ENCODE results near the gene FGD6. TPM values are rescaled to one million over a fixed set of nuclear protein-coding genes. Genes with fewer than 3 reads are reported as not detected.

Gene FGD6
- total and polyA plus RNA-seq, 2 of the 4 experiments (the other 2 are of a cell fraction), result 2.6 to 9.5 TPM

- no peak overlapping the region for H3K9ac ChIP-seq (ENCODE audit: low read depth, low read length)
- intact Hi-C loops (cut with micrococcal nuclease), result no loop called here
- no peaks in the 10 kb centered on the region for H3K9me3 ChIP-seq (ENCODE audit: control insufficient read depth, insufficient read depth, low read length)
- POLR2A ChIA-PET (ENCODE audit: unreplicated experiment), result no interaction called here
- no peak overlapping the region for H3K23ac ChIP-seq (ENCODE audit: low read depth, low read length)
- H3K4me1 ChIP-seq (ENCODE audit: control insufficient read depth, insufficient read depth, low read length), result peaks cover 2% of the 10 kb centered on the region; the same call in 1 of the 2 replicates
- H2AK5ac ChIP-seq (ENCODE audit: low read depth, low read length), result no peak overlapping the region
- no TSS peak for BruUV-seq (replicated peaks)
- no peak overlapping the region for H3K56ac ChIP-seq (ENCODE audit: extremely low read depth, insufficient read depth, low read length)
- in situ Hi-C loops (cut with MboI; ENCODE audit: low sequenced_read_pairs), result no loop called here
- no peak overlapping the region for H4K8ac ChIP-seq (ENCODE audit: low read depth in 2 of 2, low read length in 2 of 2)
- H2AFZ ChIP-seq (replicated peaks; ENCODE audit: low read length, poor library complexity), result no peak overlapping the region
- WGBS, 2 experiments (ENCODE audit: extremely low coverage in 2 of 2, insufficient read length in 1 of 2), result 83% methylated on average over 1 of the region's 2 CpGs; no CpG with 5 or more reads in 1 of the 2 experiments
- H3K18ac ChIP-seq (ENCODE audit: low read depth, low read length), result peak overlapping the region; percentile 31; the same call in 1 of the 2 replicates
- TF ChIP-seq MXI1 (IDR thresholded peaks at IDR 0.05; ENCODE audit: borderline replicate concordance, low read depth, low read length), result no peak
- TF ChIP-seq FOS (IDR thresholded peaks at IDR 0.05; ENCODE audit: low read depth, low read length), result no peak
- TF ChIP-seq, protein P1, sequence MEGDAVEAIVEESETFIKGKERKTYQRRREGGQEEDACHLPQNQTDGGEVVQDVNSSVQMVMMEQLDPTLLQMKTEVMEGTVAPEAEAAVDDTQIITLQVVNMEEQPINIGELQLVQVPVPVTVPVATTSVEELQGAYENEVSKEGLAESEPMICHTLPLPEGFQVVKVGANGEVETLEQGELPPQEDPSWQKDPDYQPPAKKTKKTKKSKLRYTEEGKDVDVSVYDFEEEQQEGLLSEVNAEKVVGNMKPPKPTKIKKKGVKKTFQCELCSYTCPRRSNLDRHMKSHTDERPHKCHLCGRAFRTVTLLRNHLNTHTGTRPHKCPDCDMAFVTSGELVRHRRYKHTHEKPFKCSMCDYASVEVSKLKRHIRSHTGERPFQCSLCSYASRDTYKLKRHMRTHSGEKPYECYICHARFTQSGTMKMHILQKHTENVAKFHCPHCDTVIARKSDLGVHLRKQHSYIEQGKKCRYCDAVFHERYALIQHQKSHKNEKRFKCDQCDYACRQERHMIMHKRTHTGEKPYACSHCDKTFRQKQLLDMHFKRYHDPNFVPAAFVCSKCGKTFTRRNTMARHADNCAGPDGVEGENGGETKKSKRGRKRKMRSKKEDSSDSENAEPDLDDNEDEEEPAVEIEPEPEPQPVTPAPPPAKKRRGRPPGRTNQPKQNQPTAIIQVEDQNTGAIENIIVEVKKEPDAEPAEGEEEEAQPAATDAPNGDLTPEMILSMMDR (conservative IDR thresholded peaks at IDR 0.05; ENCODE audit: low read depth, low read length), result no peak
- TF ChIP-seq RCOR1 (IDR thresholded peaks at IDR 0.05; ENCODE audit: insufficient replicate concordance, low read length), result no peak
- TF ChIP-seq RFX5 (IDR thresholded peaks at IDR 0.05; ENCODE audit: low read depth, low read length), result no peak
- no peak for TF ChIP-seq CEBPB (IDR thresholded peaks at IDR 0.05; ENCODE audit: low read depth, low read length)
- no peak for TF ChIP-seq MAFK (IDR thresholded peaks at IDR 0.05; ENCODE audit: low read depth, low read length)
- TF ChIP-seq CHD1 (IDR thresholded peaks at IDR 0.05; ENCODE audit: low read depth, low read length), result no peak
- no peak overlapping the region for H3K14ac ChIP-seq (replicated peaks; ENCODE audit: low read depth, low read length)
- no peaks in the 10 kb centered on the region; a peak in 1 of 4 replicates for H3K79me1 ChIP-seq (ENCODE audit: low read depth in 1 of 2, low read length in 2 of 2)
- no peak overlapping the region for H2BK20ac ChIP-seq (ENCODE audit: low read depth, low read length)
- H2BK15ac ChIP-seq (ENCODE audit: low read depth, low read length), result no peak overlapping the region
- H4K5ac ChIP-seq (ENCODE audit: low read depth, low read length), result no peak overlapping the region
- no peak overlapping the region for H4K91ac ChIP-seq (ENCODE audit: insufficient read depth, low read depth, low read length)
- H2AK9ac ChIP-seq (replicated peaks; ENCODE audit: low read depth, low read length, poor library complexity), result no peak overlapping the region
- H3K36me3 ChIP-seq (ENCODE audit: control insufficient read depth, insufficient read depth, low read length), result peaks cover 21% of the 10 kb centered on the region
- CTCF ChIA-PET, result interaction anchor here (0.6 kb wide), 1 partner anchor 1350 kb away, joined by 5 read pairs; no protein-coding TSS in a partner anchor
- no peak overlapping the region for H2BK5ac ChIP-seq (ENCODE audit: low read depth, low read length, poor library complexity, severe bottlenecking)
- H3K4me2 ChIP-seq (ENCODE audit: low read depth, low read length), result no peak overlapping the region
- peaks cover 3% of the 10 kb centered on the region; the same call in 1 of the 2 replicates for H3K9me1 ChIP-seq (ENCODE audit: insufficient read depth, low read length)
- no peaks in the 10 kb centered on the region for H3K27me3 ChIP-seq (ENCODE audit: control insufficient read depth, insufficient read depth, low read length)
- no peak overlapping the region for H3K4me3 ChIP-seq (ENCODE audit: insufficient read depth, low read depth, low read length)
- DNase-seq (no peak), ATAC-seq (ENCODE audit: low read depth) (no peak)
- dilution Hi-C loops (cut with HindIII; ENCODE audit: low sequenced_read_pairs, unreplicated experiment), result no loop called here
- no peak overlapping the region for H2BK120ac ChIP-seq (ENCODE audit: low read depth, low read length)
- H3K4ac ChIP-seq (ENCODE audit: low read depth, low read length), result no peak overlapping the region
- H4K20me1 ChIP-seq (ENCODE audit: insufficient read depth, low read length), result no peaks in the 10 kb centered on the region
- H3K27ac ChIP-seq (ENCODE audit: insufficient read depth, low read length), result no peak overlapping the region
Observed at GRCh38 chr12:95104919-95105452, 112.3 kb downstream of the FGD6 start.

All from IMR-90 (cell line).